ENCODE data around the gene ZNF414. TPM values are rescaled to one million over a fixed set of nuclear protein-coding genes. Genes with fewer than 3 reads are reported as not detected.

Gene ZNF414
- total and polyA plus RNA-seq, 2 of the 4 experiments (the other 2 are of a cell fraction), result 3.2 to 14.2 TPM

DNA sequence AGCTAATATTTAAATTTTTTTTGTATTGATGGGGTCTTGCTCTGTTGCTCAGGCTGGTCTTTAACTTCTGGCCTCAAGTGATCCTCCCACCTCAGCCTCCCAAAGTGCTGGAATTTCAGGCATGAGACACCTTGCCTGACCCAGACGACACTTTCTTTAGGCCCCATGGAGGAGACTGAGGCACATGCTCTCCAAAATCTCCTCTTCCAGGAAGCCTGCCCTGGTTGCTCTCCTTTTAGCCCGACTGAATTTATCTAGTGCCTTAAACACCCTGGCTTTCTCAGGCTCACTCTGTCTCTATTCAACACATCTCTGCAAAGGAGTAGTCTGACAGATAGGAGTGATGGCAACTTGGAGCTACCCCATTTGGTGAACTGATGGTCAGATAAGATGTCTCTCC is 44.4 kb upstream of the ZNF414 start:
- no peak overlapping the region for H2BK120ac ChIP-seq (ENCODE audit: low read depth, low read length)
- no peak overlapping the region for H3K4me2 ChIP-seq (ENCODE audit: low read depth, low read length)

More for the DNA sequence above, 44.4 kb upstream of the ZNF414 start:
- Histone ChIP-seq H3K9ac (ENCODE audit: low read depth, low read length) (no peak overlapping the region), H2AFZ (replicated peaks; ENCODE audit: low read length, poor library complexity) (no peak overlapping the region), H4K20me1 (ENCODE audit: insufficient read depth, low read length) (no peaks in the 10 kb centered on the region), H2AK5ac (ENCODE audit: low read depth, low read length) (no peak overlapping the region), H3K27ac (ENCODE audit: insufficient read depth, low read length) (no peak overlapping the region), H4K5ac (ENCODE audit: low read depth, low read length) (no peak overlapping the region), H3K27me3 (ENCODE audit: control insufficient read depth, insufficient read depth, low read length) (no peaks in the 10 kb centered on the region), H4K91ac (ENCODE audit: insufficient read depth, low read depth, low read length) (no peak overlapping the region), H3K9me3 (ENCODE audit: control insufficient read depth, insufficient read depth, low read length) (no peaks in the 10 kb centered on the region), H2AK9ac (replicated peaks; ENCODE audit: low read depth, low read length, poor library complexity) (no peak overlapping the region), H4K8ac (ENCODE audit: low read depth in 2 of 2, low read length in 2 of 2) (no peak overlapping the region), H2BK15ac (ENCODE audit: low read depth, low read length) (no peak overlapping the region), H3K23ac (ENCODE audit: low read depth, low read length) (no peak overlapping the region), H3K14ac (replicated peaks; ENCODE audit: low read depth, low read length) (no peak overlapping the region), H3K9me1 (ENCODE audit: insufficient read depth, low read length) (no peaks in the 10 kb centered on the region; the same call in 1 of the 2 replicates), H3K4ac (ENCODE audit: low read depth, low read length) (no peak overlapping the region), H3K4me3 (ENCODE audit: insufficient read depth, low read depth, low read length) (no peak overlapping the region), H3K4me1 (ENCODE audit: control insufficient read depth, insufficient read depth, low read length) (no peaks in the 10 kb centered on the region), H3K18ac (ENCODE audit: low read depth, low read length) (no peak overlapping the region), H3K56ac (ENCODE audit: extremely low read depth, insufficient read depth, low read length) (no peak overlapping the region), H3K79me1 (ENCODE audit: low read depth in 1 of 2, low read length in 2 of 2) (no peaks in the 10 kb centered on the region), H3K36me3 (ENCODE audit: control insufficient read depth, insufficient read depth, low read length) (no peaks in the 10 kb centered on the region), H2BK5ac (ENCODE audit: low read depth, low read length, poor library complexity, severe bottlenecking) (no peak overlapping the region), H2BK20ac (ENCODE audit: low read depth, low read length) (no peak overlapping the region)
- DNase-seq (no peak), ATAC-seq (ENCODE audit: low read depth) (no peak)
- intact Hi-C loops (cut with micrococcal nuclease) (no loop called here), dilution Hi-C loops (cut with HindIII; ENCODE audit: low sequenced_read_pairs, unreplicated experiment) (no loop called here), in situ Hi-C loops (cut with MboI; ENCODE audit: low sequenced_read_pairs) (no loop called here)
- BruUV-seq (replicated peaks), result no TSS peak
- ChIA-PET POLR2A (ENCODE audit: unreplicated experiment) (no interaction called here), CTCF (no interaction called here)
- WGBS, 2 experiments (ENCODE audit: extremely low coverage in 2 of 2, insufficient read length in 1 of 2), result 60% methylated on average over 1 of the region's 2 CpGs; no CpG with 5 or more reads in 1 of the 2 experiments
- TF ChIP-seq CHD1 (IDR thresholded peaks at IDR 0.05; ENCODE audit: low read depth, low read length) (no peak), MAFK (IDR thresholded peaks at IDR 0.05; ENCODE audit: low read depth, low read length) (no peak), RFX5 (IDR thresholded peaks at IDR 0.05; ENCODE audit: low read depth, low read length) (no peak), FOS (IDR thresholded peaks at IDR 0.05; ENCODE audit: low read depth, low read length) (no peak), RAD21 (IDR thresholded peaks at IDR 0.05; ENCODE audit: low read length) (no peak), BHLHE40 (IDR thresholded peaks at IDR 0.05; ENCODE audit: low read depth, low read length) (no peak), RCOR1 (IDR thresholded peaks at IDR 0.05; ENCODE audit: insufficient replicate concordance, low read length) (no peak), CEBPB (IDR thresholded peaks at IDR 0.05; ENCODE audit: low read depth, low read length) (no peak), MXI1 (IDR thresholded peaks at IDR 0.05; ENCODE audit: borderline replicate concordance, low read depth, low read length) (no peak), MAZ (IDR thresholded peaks at IDR 0.05; ENCODE audit: borderline replicate concordance, low read depth, low read length) (no peak), NFE2L2 (IDR thresholded peaks at IDR 0.05; ENCODE audit: low read depth, low read length) (no peak), SMC3 (IDR thresholded peaks at IDR 0.05; ENCODE audit: low read depth, low read length) (no peak), POLR2A (IDR thresholded peaks at IDR 0.05; ENCODE audit: low read depth, low read length) (no peak)
- TF ChIP-seq, protein P1, sequence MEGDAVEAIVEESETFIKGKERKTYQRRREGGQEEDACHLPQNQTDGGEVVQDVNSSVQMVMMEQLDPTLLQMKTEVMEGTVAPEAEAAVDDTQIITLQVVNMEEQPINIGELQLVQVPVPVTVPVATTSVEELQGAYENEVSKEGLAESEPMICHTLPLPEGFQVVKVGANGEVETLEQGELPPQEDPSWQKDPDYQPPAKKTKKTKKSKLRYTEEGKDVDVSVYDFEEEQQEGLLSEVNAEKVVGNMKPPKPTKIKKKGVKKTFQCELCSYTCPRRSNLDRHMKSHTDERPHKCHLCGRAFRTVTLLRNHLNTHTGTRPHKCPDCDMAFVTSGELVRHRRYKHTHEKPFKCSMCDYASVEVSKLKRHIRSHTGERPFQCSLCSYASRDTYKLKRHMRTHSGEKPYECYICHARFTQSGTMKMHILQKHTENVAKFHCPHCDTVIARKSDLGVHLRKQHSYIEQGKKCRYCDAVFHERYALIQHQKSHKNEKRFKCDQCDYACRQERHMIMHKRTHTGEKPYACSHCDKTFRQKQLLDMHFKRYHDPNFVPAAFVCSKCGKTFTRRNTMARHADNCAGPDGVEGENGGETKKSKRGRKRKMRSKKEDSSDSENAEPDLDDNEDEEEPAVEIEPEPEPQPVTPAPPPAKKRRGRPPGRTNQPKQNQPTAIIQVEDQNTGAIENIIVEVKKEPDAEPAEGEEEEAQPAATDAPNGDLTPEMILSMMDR (conservative IDR thresholded peaks at IDR 0.05; ENCODE audit: low read depth, low read length), result no peak
- TF ChIP-seq, protein P2, sequence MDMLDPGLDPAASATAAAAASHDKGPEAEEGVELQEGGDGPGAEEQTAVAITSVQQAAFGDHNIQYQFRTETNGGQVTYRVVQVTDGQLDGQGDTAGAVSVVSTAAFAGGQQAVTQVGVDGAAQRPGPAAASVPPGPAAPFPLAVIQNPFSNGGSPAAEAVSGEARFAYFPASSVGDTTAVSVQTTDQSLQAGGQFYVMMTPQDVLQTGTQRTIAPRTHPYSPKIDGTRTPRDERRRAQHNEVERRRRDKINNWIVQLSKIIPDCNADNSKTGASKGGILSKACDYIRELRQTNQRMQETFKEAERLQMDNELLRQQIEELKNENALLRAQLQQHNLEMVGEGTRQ (IDR thresholded peaks at IDR 0.05; ENCODE audit: low read depth, low read length), result no peak
- TF ChIP-seq, protein P3, sequence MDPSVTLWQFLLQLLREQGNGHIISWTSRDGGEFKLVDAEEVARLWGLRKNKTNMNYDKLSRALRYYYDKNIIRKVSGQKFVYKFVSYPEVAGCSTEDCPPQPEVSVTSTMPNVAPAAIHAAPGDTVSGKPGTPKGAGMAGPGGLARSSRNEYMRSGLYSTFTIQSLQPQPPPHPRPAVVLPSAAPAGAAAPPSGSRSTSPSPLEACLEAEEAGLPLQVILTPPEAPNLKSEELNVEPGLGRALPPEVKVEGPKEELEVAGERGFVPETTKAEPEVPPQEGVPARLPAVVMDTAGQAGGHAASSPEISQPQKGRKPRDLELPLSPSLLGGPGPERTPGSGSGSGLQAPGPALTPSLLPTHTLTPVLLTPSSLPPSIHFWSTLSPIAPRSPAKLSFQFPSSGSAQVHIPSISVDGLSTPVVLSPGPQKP (IDR thresholded peaks at IDR 0.05; ENCODE audit: borderline replicate concordance, low read depth, low read length), result no peak

Data from IMR-90 (cell line).